HG02870 (cell line): ENCODE data around the gene HNRNPA1.
"Not testable (repeated sequence)": the region's sequence is repeated elsewhere in the genome, so short reads cannot be mapped to it uniquely, and the experiment has no call there.

Experiments used
- ATAC-seq: cut with Tn5 transposase; IDR thresholded peaks from one replicate; pipeline ENCODE4 v1.9.1; 2021; ENCODE audit warnings: mild to moderate bottlenecking, moderate library complexity; ENCODE audit not compliant: unreplicated experiment

HNRNPA1 gene

DNA sequence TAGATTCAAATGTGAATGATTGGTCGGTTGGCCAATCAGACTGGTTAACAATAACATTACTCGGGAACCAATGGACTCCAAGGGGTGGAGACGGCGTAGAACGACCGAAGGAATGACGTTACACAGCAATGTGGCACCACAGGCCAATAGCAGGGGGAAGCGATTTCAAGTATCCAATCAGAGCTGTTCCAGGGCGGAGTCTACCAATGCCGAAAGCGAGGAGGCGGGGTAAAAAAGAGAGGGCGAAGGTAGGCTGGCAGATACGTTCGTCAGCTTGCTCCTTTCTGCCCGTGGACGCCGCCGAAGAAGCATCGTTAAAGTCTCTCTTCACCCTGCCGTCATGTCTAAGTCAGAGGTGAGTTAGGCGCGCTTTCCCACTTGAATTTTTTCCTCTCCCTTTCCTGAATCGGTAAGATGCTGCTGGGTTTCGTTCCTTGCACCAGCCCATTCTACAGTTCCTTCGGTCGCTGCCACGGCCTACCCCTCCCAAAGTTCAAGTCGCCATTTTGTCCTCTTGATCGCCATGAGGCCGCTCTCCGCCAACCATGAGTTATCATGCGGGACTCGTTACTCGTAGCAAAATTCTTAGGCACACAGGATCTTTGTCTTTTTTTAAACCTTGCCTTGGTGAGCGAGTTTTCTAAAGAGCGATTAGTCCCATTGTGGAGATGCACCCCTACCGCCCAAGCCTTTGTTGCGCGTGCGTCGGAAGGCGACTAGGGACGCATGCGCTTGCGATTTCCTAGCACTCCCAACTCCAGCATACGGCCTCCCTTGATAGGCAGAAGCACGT lies at the start of gene HNRNPA1:
Gene HNRNPA1 (plus strand): TSS at position 259 of the 793 bp plus-strand sequence. CDS start 82 bp downstream, at position 341.
- ATAC-seq: peak; percentile 80

DNA sequence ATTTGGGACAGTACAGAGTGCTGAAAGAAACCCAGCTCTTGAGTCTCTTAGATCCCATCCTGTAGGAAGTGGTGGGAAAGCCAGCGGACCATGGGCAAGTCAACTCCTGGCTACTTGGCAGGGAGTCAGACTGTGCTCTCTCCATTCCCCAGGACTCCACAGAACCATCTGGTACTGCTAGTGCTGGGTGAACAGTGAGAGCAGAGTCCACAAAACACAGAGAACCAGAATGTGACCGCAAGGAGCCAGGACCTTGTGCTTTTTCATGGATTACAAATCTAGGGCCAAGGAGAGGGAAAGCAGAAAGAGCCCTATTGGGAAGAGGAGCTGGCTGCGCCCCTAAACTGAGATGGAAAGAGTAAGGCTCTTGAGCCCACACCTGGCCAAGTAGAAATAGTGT lies 49.3 kb upstream of the HNRNPA1 start:
- not testable (repeated sequence) for ATAC-seq

DNA sequence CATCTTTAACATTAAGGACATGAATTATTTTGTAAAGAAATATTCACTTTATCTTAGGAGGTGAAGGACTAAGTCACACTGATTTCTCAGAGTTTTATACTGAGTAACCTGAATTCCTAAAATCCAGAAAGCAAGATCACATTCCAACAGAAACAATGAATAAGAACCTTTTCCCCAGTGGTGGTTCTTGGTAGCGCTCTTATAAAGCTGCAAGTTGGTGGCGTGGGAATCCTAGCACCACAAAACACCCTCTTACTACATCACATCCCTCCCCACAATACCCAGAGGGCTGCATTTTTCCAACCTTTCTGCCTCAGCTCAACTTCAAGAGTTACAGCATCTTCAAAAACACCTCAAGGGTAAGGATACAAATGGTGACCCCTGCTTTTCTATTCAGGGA lies 47.7 kb upstream of the HNRNPA1 start:
- ATAC-seq: no peak

DNA sequence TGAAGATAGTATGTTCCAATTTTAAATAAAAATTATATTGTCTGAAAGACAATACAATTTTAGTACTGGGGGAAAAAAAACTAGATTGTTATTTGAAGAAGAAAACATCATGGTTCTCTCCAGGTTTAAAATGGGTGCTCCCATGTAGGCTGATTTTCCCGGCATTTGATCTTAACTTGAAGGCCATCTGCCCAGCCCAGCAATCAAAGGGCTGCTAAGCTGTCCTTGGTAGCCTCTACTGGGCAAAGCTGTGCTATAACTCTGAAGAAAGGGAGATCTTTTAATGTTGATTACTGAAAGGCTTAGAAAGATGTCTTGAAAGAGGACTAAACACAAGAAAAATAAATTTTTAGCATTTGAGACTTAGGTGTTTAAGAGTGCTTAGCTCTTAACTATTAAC lies 42.0 kb upstream of the HNRNPA1 start:
- no peak for ATAC-seq

DNA sequence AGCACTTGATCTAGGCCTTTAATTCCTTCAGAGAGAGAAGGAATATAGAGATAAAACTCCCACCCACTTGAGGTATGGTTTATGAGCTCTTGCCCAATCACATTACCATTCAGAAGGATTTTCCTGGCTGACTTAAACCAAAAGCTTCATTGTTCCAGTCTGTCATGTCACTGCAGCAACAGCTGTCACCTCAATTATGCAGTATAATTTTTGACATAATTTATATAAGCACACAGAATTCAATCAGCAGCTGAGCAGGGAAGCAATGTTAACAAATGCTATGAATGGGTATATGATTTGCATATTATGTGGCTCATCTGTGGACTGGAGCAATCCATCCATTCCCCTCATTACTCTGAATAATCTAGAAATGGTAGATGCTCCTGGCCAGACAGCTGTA lies 40.9 kb upstream of the HNRNPA1 start:
- ATAC-seq: no peak

DNA sequence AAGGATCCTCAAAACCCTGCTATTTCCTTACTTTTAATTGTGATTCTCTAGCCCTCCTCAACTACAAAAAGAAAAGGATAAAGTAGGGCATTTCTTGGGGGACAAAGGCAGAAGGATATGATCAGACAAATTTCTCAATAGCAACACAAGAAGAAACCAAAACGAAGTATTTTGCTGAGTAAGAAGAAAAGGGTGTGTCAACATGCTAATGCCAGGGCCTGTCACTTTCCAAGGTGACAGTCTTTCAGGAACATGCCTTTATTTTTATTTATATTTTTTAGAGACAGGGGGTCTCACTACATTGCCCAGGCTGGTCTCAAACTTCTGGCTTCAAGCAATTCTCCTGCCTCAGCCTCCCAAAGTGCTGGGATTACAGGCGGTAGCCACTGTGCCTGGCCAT lies 40.4 kb upstream of the HNRNPA1 start:
- no peak for ATAC-seq

DNA sequence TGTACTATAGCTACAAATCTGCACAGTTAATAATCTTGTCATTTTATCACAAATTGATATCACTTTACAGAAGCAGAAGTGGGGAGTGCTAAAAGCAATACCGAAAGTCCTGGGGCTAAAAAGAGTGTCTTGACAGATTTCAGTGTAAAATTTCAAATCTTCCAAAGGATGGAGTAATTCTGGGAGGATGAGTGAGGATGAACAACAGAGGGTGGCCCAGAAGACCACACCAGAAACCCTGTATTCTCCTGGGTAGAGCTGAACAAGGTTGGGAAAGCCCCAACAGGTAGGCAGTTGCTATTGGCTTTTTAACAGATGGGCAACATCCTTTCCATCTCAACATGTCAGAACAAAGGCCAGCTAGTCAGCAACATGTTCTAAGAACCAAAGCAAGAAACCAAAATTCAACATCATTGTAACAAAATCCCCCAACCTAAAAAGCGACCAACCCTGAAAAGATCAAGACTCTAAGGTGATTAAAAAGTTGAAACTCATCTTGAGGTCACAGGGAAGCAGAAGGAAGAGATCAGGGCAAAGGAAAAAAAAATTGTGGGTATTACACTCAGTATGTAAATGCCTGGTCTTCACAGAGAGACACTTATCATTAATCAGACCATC lies 39.4 kb upstream of the HNRNPA1 start:
- ATAC-seq: peak; percentile 81

DNA sequence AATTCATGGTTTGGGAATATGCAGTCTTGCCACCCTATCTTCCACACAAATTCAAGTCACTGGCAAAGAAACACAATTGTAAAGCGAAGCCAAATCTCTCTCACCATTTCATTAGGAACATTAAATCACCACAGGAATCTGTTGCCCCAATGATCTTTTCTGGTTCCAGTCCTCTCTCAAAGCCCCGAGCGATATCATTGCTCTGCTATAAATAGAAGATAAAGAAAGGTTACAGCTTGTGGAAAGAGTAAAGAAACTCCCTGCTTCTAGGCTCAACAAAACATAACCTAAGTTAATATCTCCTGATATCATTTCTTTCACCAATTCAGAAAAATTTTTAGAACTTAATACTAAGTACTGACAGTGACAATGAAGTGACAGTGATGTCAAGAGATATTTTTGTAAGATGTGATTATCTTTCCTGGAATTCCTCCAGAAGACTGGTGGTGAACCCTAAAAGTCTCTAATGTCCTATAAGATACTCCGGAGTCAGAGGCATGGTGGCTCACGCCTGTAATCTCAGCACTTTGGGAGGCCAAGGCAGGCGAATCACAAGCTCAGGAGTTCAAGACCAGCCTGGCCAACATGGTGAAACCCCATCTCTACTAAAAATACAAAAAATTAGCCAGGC lies 34.4 kb upstream of the HNRNPA1 start:
- no peak for ATAC-seq

DNA sequence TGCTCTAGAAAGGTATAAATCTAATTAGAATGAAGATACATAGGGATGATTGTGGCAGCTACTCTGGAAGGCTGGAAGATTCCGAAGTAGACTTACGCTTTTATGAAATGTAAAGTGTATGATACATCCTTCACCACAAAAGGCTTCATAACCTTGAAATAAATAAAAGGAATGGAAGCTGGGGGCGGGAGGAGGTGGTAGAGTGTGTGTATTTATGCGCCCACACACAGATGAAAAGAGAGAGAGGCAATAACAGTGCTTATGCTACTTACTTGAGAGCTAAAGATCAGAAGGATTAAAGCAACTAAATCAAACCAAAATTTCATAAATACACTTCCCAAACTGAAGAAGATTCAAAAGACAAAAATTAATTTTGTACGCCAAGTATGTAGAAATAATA lies 31.0 kb upstream of the HNRNPA1 start:
- no peak for ATAC-seq

DNA sequence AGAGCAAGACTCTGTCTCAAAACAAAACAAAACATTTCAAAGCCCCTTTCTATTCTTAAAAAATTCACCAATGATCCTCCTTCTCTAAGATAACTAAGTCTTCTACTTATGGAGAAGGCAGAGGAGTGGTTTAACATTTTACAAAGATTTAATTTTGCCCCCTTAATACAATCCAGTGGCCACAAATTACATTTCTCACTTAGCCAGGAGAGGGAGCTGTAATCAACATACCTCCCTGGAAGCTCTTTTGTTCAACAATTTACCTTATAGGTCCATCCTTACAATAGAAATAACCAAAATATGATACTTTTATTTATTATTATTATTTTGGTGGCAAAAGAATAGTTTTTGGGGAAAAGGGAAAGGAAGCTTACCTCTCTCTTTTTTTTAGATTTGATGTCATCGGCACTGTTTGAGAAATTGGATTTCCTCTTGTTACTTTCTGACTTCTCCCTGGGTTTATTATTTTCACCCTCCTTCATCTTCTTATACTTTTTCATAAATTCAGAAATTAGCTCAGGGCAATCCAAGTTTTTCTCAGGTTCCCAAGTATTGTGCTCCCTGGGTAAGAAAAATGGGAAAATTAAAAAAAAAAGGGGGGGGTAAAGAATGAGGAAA lies 28.8 kb upstream of the HNRNPA1 start:
- ATAC-seq: no peak

DNA sequence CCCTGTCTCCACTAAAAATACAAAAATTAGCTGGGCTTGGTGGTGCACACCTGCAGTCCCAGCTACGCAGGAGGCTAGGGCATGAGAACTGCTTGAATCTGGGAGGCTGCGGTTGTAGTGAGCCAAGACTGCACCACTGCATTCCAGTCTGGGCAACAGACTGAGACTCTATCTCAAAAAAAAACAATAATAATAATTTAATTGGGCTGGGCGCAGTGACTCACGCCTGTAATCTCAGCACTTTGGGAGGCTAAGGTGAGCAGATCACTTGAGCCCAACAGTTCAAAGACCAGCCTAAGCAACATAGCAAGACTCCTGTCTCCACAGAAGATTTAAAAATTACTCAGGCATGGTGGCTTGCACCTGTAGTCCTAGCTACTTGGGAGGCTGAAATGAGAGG lies 27.3 kb upstream of the HNRNPA1 start:
- ATAC-seq: no peak

DNA sequence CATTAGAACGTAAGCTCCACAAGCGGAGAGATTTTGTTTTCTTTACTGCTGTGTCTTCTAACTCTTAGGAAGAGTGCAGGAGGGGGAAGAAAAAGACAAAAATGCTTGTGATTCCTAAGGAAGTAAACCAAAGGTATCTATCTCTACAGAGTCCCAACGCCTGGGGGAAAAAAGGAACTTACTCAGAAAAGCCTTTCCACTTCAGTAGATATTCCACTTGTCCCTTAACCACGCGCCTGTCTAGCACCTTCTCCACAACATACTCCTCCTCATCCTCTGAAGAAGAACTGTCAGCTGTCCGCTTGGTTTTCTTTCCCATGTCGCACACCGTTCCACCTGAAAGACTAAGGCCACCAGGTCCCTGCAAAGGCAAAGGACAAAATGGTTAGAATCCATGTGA lies 23.2 kb upstream of the HNRNPA1 start:
- no peak for ATAC-seq

DNA sequence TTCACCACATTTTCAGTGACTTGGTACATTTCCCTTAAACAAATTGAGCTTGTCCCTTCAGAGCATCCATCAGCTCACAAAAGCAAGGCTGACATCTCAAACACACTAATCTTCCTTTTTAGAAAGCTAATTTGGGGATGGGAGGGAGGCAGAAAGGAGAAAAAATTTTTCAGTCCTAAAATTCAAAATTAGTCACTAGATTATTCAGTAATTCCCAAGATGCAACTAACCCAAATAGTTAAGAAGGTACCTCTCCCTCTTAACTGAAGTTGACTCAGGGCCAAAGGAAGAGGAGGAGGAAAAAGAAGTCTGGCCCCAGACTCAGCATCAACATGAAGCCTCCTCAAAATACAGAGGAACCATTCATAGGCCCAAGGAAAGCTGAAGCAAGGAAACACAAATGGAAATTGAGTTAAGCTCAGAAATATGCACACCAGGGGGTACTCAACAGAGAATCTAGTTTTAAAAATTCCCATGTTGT lies 22.3 kb upstream of the HNRNPA1 start:
- ATAC-seq: no peak

DNA sequence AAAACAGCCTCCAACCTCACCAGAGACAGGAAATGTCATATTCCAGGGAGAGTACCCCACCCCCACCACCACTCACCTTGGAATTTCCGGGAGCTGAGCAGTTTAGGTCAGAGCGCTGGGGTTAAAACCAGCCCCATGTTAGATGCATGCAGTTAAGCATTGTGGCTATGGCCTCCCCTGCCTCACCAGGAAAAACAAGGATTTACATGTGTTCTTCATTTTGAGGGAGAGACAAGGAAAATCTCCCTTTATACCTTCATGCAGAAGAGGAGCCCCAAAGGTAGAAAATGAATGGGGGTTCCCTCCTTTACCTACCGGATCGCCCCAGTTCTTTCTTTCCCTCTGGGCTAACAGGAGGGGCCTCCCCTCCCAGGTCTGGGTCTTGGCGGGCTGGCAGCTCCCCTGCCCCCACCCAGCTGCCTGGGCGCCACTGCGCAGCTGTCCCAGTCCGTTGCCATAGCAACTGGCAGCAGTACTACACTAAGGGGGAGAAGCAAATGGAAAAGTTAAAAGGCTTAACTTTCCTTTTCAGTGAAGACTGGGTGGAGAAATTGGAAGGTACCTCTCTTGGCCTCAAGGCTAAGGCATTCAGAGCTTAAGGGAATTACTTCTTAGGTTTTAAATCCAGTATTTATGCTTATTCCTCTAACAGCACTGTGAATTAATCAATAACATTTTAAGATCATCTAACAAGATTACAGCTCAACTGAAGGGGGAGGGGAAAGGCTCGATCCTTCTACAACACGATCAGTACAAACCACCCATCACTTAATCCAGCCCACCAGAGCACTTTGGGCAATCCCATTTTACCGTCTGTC lies 21.1 kb upstream of the HNRNPA1 start:
- peak; percentile 71 for ATAC-seq

DNA sequence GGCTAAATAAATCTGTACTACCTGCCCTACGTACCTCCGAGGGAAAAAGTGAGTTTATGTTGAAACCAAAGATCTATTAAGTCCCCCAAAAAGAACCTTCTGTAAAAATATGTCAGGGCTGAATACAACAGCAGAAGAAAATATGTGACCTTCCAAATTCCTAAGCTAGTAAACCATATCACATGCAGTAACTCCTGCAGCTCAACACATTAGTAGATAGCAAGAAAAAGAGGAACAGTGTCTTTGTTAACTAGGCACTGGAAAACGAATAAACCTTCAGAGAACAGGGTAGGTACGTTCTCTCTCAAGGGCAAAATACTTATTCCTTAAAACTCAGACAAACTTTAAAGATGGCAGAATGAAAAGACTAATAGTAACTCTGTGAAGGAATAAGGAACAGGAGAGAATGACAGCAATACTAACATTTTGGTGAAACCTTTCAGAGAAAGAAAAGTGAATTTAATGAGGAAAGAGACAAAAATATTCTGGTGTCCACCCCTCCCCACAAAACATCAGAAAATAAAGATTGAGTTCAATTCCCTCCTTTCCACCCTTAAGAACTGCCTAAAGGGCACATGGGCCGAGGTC lies 18.6 kb upstream of the HNRNPA1 start:
- no peak for ATAC-seq

DNA sequence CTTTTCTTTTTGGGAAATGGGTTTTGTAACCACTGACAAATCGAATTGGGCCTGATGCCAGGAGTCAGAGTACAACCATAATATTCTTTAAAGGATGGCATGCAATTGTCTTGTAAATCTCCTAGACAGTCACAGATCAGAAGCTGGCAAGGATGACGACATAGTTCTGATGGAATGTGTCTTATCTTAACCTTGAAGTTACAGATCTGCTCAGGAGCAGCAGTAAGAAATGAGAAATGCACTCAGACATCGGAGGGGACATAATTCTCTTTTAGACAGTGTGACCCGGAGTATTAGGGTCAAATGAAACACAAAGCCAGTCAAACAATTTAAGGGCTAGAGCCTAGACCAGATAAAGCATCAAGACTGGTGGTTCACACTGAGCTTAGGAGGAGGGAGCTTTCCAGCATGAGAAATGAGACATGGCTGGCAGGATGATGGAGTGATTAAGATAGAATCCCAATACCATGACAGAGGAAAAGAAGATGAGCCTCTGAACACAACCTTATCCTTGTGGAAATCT lies 18.1 kb upstream of the HNRNPA1 start:
- ATAC-seq: no peak

DNA sequence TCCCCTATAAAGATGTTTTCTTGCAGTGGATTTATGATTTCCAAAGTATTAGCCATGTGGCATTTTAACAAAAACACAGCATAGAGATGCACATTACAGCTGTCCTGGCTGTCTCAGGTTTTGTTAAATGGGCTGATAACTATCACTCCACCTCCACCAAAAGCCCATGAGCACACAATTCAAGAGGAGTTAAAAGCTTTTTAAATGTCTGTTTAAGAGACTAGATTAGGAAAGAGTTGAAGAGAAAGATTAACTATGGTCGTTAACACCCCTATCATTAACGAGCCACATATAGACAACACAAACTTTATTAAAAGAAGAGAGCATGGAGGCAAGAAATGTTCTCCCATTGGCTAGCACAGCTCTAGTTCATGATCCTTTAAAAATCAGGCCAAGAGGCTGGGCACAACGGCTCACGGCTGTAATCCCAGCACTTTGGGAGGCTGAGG lies 15.1 kb upstream of the HNRNPA1 start:
- no peak for ATAC-seq

DNA sequence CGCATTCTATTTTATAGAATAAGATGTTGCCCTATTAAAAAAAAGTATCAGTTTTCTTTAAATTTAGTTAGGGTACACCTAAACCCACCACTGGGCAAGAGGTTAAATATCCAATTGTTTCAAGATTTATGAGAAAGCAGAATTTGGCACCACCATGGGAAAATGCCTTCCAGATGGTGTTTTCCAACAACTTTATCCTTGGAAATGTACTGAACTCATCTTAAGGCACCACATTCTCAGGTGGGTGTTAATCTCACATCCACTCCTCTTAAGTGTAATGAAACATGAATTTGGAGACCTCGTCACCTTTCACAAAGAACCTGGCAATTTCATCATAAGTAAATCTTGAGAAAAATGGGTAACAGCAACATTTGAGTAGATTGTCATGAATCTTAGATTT lies 13.7 kb upstream of the HNRNPA1 start:
- ATAC-seq: no peak

DNA sequence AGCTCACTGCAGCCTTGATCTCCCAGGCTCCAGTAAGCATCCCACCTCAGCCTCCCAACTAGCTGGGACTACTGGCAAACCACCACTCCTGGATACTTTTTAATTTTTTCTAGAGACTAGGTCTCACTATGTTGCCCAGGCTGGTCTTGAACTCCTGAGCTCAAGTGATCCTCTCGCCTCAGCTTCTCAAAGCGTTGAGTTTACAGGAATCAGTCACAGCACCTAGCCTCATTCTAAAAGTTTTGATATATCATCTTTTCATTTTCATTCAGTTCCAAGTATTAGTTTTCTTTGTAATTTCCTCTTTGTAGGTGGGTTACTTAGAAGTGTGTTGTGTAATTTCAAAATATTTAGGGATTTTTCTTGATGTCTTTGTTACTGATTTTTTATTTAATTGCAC lies 10.2 kb upstream of the HNRNPA1 start:
- no peak for ATAC-seq

DNA sequence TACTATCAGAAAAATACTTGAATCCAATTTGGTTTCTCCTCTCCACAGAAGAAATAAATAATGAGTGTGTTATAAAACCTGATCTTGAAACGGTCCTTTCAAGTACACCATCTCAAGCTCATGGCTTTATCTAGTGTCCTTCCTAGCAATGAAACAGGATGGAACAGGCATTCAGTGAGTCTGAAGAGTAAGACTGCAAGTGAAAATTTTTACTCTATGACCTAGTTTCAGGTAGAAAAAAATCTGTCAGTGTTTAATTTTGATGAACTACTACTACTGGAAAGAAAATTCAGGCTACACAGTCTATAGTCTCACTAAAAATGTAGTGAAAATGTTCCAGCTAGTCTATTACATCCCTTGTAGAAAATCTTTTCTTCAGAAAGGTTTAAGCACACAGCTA lies 8.3 kb upstream of the HNRNPA1 start:
- peak; percentile 57 for ATAC-seq
